ENCODE results near the gene GABRG2. TPM values are rescaled to one million over a fixed set of nuclear protein-coding genes. Genes with fewer than 3 reads are reported as not detected.
"Not testable (repeated sequence)": the region's sequence is repeated elsewhere in the genome, so short reads cannot be mapped to it uniquely, and the experiment has no call there.

GABRG2 gene
- total RNA-seq, 4 donors from 2014 or later: 0.14 TPM; not detected in 3

GRCh38 chr5:162052676-162053075 lies 14.9 kb upstream of the GABRG2 start:
- no peak overlapping the region for H3K4me3 ChIP-seq
- H3K36me3 ChIP-seq: no peaks in the 10 kb centered on the region
- no peak for DNase-seq
- intact Hi-C loops (cut with DNase I; ENCODE audit: low total_unique reads): no loop called here
- H3K27me3 ChIP-seq: no peaks in the 10 kb centered on the region
- H3K4me1 ChIP-seq: no peaks in the 10 kb centered on the region
- no peak overlapping the region for H3K27ac ChIP-seq
- no peak for TF ChIP-seq CTCF (IDR thresholded peaks at IDR 0.05)
- TF ChIP-seq POLR2A (IDR thresholded peaks at IDR 0.05): no peak
- no peaks in the 10 kb centered on the region for H3K9me3 ChIP-seq

- not testable (repeated sequence) for H3K36me3 ChIP-seq
Observed at GRCh38 chr5:162055095-162055494, 12.5 kb upstream of the GABRG2 start.

GRCh38 chr5:162067162-162067561 lies 411 bp upstream of the GABRG2 start:
- Histone ChIP-seq H3K4me1 (no peaks in the 10 kb centered on the region), H3K27ac (no peak overlapping the region), H3K36me3 (no peaks in the 10 kb centered on the region), H3K27me3 (no peaks in the 10 kb centered on the region), H3K4me3 (no peak overlapping the region), H3K9me3 (no peaks in the 10 kb centered on the region)
- DNase-seq: no peak
- intact Hi-C loops (cut with DNase I; ENCODE audit: low total_unique reads): no loop called here
- no peak for TF ChIP-seq CTCF (IDR thresholded peaks at IDR 0.05)
- no peak for TF ChIP-seq POLR2A (IDR thresholded peaks at IDR 0.05)

More at GRCh38 chr5:162055095-162055494, 12.5 kb upstream of the GABRG2 start:
- H3K27ac ChIP-seq; H3K27me3 ChIP-seq; H3K9me3 ChIP-seq; H3K4me1 ChIP-seq; intact Hi-C loops (cut with DNase I; ENCODE audit: low total_unique reads); DNase-seq; H3K4me3 ChIP-seq: not testable (repeated sequence)

DNA sequence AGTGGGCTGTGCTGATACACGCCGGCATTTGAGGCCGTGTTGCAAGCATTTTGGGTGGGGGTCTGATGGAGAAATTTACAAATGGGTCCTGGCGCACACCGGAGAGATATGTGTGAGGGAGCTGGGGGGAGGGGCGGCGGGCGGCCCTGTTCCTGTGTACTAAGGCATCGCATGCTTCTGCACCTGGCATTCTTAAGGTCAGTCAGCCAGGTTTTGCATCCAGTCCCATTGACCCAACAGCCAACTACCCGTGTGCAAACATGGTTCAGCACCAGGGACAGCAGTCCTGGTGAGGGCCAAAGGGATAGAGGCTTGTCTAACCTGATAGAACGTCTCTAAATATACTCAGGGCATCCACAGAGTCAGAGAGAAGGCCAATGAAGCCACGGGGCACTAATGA lies 839 bp downstream of the GABRG2 start:
- Histone ChIP-seq H3K36me3 (no peaks in the 10 kb centered on the region), H3K27me3 (no peaks in the 10 kb centered on the region), H3K4me3 (no peak overlapping the region), H3K27ac (no peak overlapping the region), H3K9me3 (no peaks in the 10 kb centered on the region), H3K4me1 (no peaks in the 10 kb centered on the region)
- TF ChIP-seq POLR2A (IDR thresholded peaks at IDR 0.05): no peak
- TF ChIP-seq CTCF (IDR thresholded peaks at IDR 0.05): no peak
- intact Hi-C loops (cut with DNase I; ENCODE audit: low total_unique reads): no loop called here
- no peak for DNase-seq

DNA sequence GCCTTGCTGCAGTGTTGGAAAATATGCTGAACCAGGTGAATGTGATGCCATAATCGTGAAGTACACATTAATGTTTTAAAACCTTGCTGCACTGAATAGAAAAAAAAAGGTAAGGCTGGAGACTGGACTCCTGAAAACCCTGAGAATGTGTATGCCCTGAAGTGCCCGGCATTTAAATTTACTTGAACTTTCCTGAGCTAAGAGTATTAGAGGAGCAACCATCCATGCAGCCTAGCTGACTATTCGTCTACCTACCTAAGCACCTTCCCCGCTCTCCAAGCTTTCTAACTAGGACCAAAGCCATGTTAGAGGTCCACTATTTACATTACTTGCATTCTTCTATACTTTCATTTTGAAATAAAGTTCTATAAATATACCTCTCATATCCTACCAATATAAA lies 1.4 kb downstream of the GABRG2 start:
- Histone ChIP-seq H3K9me3 (no peaks in the 10 kb centered on the region), H3K4me3 (no peak overlapping the region), H3K4me1 (no peaks in the 10 kb centered on the region), H3K27ac (no peak overlapping the region), H3K27me3 (no peaks in the 10 kb centered on the region), H3K36me3 (no peaks in the 10 kb centered on the region)
- no peak for DNase-seq
- intact Hi-C loops (cut with DNase I; ENCODE audit: low total_unique reads): no loop called here
- TF ChIP-seq CTCF (IDR thresholded peaks at IDR 0.05) (no peak), POLR2A (IDR thresholded peaks at IDR 0.05) (no peak)

GRCh38 chr5:162078805-162079204 lies 11.2 kb downstream of the GABRG2 start:
- H3K4me3 ChIP-seq: no peak overlapping the region
- H3K27me3 ChIP-seq: no peaks in the 10 kb centered on the region
- TF ChIP-seq POLR2A (IDR thresholded peaks at IDR 0.05) (no peak), CTCF (IDR thresholded peaks at IDR 0.05) (no peak)
- H3K9me3 ChIP-seq: no peaks in the 10 kb centered on the region
- no peaks in the 10 kb centered on the region for H3K4me1 ChIP-seq
- H3K36me3 ChIP-seq: no peaks in the 10 kb centered on the region
- H3K27ac ChIP-seq: no peak overlapping the region
- DNase-seq: no peak
- intact Hi-C loops (cut with DNase I; ENCODE audit: low total_unique reads): no loop called here

All from uterus (tissue), 4 donors.